GM12892 (cell line): ENCODE data around the gene PRDX6.
A peak's percentile ranks its signal among the peaks of the same experiment; 100 is the strongest.
"Not testable (repeated sequence)": the region's sequence is repeated elsewhere in the genome, so short reads cannot be mapped to it uniquely, and the experiment has no call there.

ENCODE experiments used
- DNase-seq: peaks from one replicate; pipeline ENCODE4 v3.0.0; 2011; ENCODE audit not compliant: insufficient read length
- FAIRE-seq: peaks from 2 replicates; lab custom pipeline; 2011; peaks lifted over from hg19 to GRCh38; lab: Jason Lieb, UNC
- POLR2A ChIP-seq: IDR thresholded peaks from 2 replicates; pipeline ENCODE4 v1.6.1; 2011; ENCODE audit warnings: low read depth, low read length, control low read depth
- POLR2AphosphoS5 ChIP-seq: IDR thresholded peaks from 2 replicates; pipeline ENCODE4 v1.6.1; 2011; ENCODE audit warnings: low read depth, low read length, control low read depth
- TAF1 ChIP-seq: IDR thresholded peaks from 2 replicates; pipeline ENCODE4 v1.6.1; 2011; ENCODE audit warnings: low read depth, mild to moderate bottlenecking, control low read depth, low read length, borderline replicate concordance

PRDX6 gene

DNA sequence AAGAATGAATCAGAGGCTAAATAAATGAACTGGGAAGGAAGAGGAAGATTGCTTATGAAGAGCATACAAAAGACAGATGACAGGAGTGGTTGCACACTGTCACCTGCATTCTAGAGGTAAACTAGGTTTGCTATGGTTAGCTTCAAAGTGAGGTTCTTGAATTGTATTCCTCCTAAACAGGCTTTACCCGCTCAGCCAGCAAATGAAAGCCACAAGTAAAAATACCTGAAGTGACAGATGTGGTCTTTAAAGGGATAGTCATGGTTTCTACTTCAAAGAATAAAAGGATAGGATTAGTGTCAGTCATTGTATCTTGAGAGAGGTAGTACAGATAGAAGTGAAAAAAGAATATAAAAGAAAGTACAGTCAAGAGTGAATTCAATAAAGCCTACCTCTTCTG is 32.4 kb upstream of the PRDX6 start:
- DNase-seq (no peak), FAIRE-seq (no peak)
- no peak for TF ChIP-seq POLR2AphosphoS5
- TF ChIP-seq TAF1: no peak
- TF ChIP-seq POLR2A: no peak

DNA sequence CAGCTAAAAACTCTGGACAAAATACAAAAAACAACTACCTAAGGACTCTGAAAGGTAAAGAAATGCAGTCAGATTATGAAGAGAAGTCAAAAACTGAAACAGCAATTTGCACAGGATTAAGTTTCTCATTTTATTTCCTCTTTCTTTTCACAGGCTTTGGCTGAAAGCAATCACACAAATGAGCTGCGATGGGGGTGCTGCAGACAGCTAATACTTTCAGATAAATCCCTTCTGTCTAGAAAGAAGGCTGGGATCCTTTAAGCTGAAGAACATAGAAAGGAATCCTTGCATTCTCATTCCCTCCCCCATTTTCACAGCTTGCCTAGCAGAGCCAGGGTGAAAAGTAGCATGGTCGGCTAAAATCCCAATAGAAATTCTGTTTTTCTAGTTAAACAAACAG is 32.0 kb upstream of the PRDX6 start:
- peak; percentile 67 for FAIRE-seq
- no peak for DNase-seq
- TF ChIP-seq POLR2AphosphoS5 (no peak), POLR2A (no peak), TAF1 (no peak)

DNA sequence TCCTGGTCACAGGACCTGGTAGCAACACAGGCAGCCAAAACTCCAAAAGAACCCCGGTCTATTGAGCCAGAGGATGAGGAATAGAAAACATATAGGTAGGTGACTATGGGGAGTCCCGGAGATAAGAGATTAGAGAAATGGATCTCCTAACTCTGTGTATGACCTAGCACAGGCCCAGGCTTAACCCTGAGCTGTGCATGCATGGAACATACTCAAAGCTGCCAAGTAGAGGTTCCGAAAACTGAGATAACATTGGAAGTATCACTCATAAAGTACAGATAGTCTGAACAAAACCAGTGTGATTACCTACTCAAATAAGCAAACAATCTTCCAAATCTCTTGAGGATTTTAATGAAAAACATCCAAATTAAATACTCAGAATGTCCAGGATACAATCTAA is 31.5 kb upstream of the PRDX6 start:
- no peak for DNase-seq
- FAIRE-seq: no peak
- TF ChIP-seq POLR2AphosphoS5 (no peak), TAF1 (no peak), POLR2A (no peak)

DNA sequence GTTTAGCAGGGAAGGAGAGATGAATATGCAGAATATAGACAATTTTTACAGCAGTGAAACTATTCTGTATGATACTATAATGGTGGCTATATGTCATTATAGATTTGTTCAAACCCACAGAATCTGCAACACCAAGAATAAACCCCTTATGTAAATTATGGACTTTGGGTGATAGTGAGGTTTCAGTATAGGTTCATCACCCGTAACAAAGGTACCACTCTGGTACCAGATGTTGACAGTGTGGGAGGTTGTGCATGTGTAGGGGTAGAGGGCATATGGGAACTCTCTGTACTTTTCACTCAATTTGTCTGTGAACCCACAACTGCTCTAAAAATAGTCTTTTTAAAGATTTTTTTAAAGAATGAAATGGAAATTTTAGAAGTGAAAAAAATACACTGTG is 29.9 kb upstream of the PRDX6 start:
- FAIRE-seq: peak; percentile 17
- DNase-seq: no peak
- no peak for TF ChIP-seq POLR2AphosphoS5
- no peak for TF ChIP-seq TAF1
- no peak for TF ChIP-seq POLR2A

DNA sequence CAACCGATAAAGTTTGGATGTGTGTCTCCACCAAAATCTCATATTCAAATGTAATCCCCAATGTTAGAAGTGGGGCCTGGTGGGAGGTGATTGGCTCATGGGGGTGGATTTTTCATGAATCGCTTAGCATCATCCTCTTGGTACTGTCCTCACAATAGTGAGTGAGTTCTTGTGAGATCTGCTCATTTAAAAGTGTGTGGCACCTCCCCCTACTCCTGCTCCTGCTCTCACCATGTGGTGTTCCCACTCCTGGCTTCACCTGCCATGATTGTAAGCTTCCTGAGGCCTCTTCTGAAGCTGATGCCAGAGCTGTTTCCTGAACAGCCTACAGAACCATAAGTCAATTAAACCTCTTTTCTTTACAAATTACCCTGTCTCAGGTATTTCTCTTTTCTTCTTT is 28.2 kb upstream of the PRDX6 start:
- DNase-seq: no peak
- FAIRE-seq: no peak
- no peak for TF ChIP-seq POLR2AphosphoS5
- no peak for TF ChIP-seq POLR2A
- no peak for TF ChIP-seq TAF1

DNA sequence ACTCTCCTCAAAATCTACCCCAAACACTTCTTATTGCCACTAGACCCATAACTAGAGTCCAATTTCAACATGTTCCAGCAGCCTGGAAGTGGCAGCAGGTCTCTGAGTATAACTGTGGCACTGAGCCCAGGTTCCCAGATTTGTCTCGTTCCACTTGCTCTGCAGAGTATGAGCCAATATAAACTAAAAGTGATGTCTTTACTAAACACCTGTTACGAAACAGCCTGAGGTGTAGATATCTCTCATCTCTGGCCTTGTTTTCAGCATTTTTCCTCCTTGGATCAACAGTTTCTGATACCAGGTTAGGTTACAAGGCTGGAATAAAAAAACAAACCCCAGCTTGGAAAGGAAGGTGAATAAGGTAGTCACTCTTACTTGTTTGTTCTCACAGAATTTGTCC is 25.2 kb upstream of the PRDX6 start:
- TF ChIP-seq POLR2AphosphoS5 (no peak), POLR2A (no peak), TAF1 (no peak)
- no peak for DNase-seq
- FAIRE-seq: no peak

GRCh38 chr1:173453982-173454381 is 23.2 kb upstream of the PRDX6 start:
- TF ChIP-seq POLR2AphosphoS5 (no peak), TAF1 (no peak), POLR2A (no peak)
- no peak for DNase-seq
- FAIRE-seq: no peak

DNA sequence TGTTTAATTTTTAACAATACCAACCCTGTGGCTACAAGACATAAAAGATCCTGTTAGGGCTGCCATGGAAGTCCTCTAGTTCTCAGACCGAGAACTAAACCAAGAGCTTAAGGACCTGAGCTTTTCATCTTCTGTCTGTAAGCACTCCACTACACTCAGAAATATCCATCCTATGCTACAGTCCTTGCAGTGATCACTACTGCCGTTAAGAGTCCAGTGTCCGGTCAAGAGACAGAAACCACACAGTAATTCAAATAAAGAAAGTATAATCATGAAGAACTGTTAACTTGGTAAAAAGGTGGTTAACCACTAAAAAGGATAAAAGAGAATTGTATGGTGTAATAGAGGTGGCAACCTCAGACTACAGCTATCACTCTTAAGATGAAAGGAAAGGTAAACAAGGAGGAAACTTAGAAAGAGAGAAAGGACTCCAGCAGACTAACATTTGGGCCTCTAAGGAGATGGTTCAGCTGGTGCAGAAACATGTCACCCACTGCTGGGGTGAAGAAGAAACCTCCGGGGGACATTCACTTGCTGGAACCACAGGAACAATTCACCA is 22.1 kb upstream of the PRDX6 start:
- no peak for DNase-seq
- no peak for FAIRE-seq
- TF ChIP-seq POLR2A (no peak), TAF1 (no peak), POLR2AphosphoS5 (no peak)

GRCh38 chr1:173459885-173460284 is 17.2 kb upstream of the PRDX6 start:
- TF ChIP-seq TAF1: no peak
- no peak for TF ChIP-seq POLR2AphosphoS5
- no peak for TF ChIP-seq POLR2A
- FAIRE-seq: no peak
- no peak for DNase-seq

GRCh38 chr1:173462666-173463065 is 14.5 kb upstream of the PRDX6 start:
- not testable (repeated sequence) for FAIRE-seq, DNase-seq

GRCh38 chr1:173464185-173464584 is 12.9 kb upstream of the PRDX6 start:
- FAIRE-seq, DNase-seq: not testable (repeated sequence)

DNA sequence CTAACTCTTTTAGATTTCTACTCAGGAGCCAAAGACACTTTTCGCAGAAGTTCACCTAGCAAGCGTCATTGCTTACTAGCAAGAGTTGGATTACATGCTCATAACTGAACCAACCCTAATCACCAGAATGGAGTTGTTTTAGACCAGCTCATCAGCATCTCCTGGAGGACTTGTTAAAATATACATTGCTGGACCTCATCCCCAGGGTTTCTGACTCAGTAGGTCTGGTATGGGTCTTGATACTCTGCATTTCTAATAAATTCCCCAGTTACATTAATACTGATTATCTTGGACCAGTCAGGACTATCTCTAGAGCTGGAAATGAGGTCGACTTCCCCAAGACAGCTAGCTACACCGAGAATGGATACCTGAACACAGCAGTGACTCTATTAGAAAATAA is 9.7 kb upstream of the PRDX6 start:
- FAIRE-seq: no peak
- no peak for TF ChIP-seq TAF1
- no peak for TF ChIP-seq POLR2AphosphoS5
- no peak for TF ChIP-seq POLR2A
- no peak for DNase-seq

GRCh38 chr1:173469656-173470055 is 7.5 kb upstream of the PRDX6 start:
- TF ChIP-seq POLR2AphosphoS5: no peak
- no peak for TF ChIP-seq POLR2A
- no peak for TF ChIP-seq TAF1
- no peak for FAIRE-seq
- no peak for DNase-seq
